ENCODE measurements around the gene PTPRD. TPM values are rescaled to one million over a fixed set of nuclear protein-coding genes. Genes with fewer than 3 reads are reported as not detected.

Gene PTPRD
- total and polyA plus RNA-seq, 4 donors: 97.4 to 229 (median 161) TPM

- no peaks in the 10 kb centered on the region for H3K4me1 ChIP-seq (ENCODE audit: control insufficient read depth, insufficient read depth, low read length)
- no peak overlapping the region for H3K27ac ChIP-seq (ENCODE audit: low read depth, low read length)
- no peak for DNase-seq (ENCODE audit: low read depth in 4 of 6, low spot score in 6 of 6)
- no CpG with 5 or more reads among the region's 2 CpGs for WGBS (ENCODE audit: insufficient coverage)
- no peaks in the 10 kb centered on the region for H3K9me3 ChIP-seq (ENCODE audit: control insufficient read depth, insufficient read depth, low read length)
- H3K4me3 ChIP-seq (ENCODE audit: low read depth, low read length): no peak overlapping the region
- no peaks in the 10 kb centered on the region for H3K36me3 ChIP-seq (ENCODE audit: control insufficient read depth, insufficient read depth, low read length)
- H3K27me3 ChIP-seq (ENCODE audit: control insufficient read depth, insufficient read depth, low read length): no peaks in the 10 kb centered on the region
These were observed 1212.8 kb downstream of the PTPRD start for GRCh38 chr9:9399982-9400381.

- DNase-seq (ENCODE audit: low read depth in 4 of 6, low spot score in 6 of 6): peak in 1 of 6 donors; percentile 9
- no peaks in the 10 kb centered on the region for H3K4me1 ChIP-seq (ENCODE audit: control insufficient read depth, insufficient read depth, low read length)
- H3K36me3 ChIP-seq (ENCODE audit: control insufficient read depth, insufficient read depth, low read length): no peaks in the 10 kb centered on the region
- H3K4me3 ChIP-seq (ENCODE audit: low read depth, low read length): no peak overlapping the region
- H3K9me3 ChIP-seq (ENCODE audit: control insufficient read depth, insufficient read depth, low read length): no peaks in the 10 kb centered on the region
- no CpG with 5 or more reads among the region's 2 CpGs for WGBS (ENCODE audit: insufficient coverage)
- no peaks in the 10 kb centered on the region for H3K27me3 ChIP-seq (ENCODE audit: control insufficient read depth, insufficient read depth, low read length)
- no peak overlapping the region for H3K27ac ChIP-seq (ENCODE audit: low read depth, low read length)
These were observed 1216.3 kb downstream of the PTPRD start for GRCh38 chr9:9396518-9396917.

GRCh38 chr9:9395539-9395938 lies 1217.3 kb downstream of the PTPRD start:
- WGBS (ENCODE audit: insufficient coverage): no CpG with 5 or more reads among the region's 5 CpGs
- no peak for DNase-seq (ENCODE audit: low read depth in 4 of 6, low spot score in 6 of 6)
- no peaks in the 10 kb centered on the region for H3K27me3 ChIP-seq (ENCODE audit: control insufficient read depth, insufficient read depth, low read length)
- no peaks in the 10 kb centered on the region for H3K36me3 ChIP-seq (ENCODE audit: control insufficient read depth, insufficient read depth, low read length)
- H3K4me1 ChIP-seq (ENCODE audit: control insufficient read depth, insufficient read depth, low read length): no peaks in the 10 kb centered on the region
- no peaks in the 10 kb centered on the region for H3K9me3 ChIP-seq (ENCODE audit: control insufficient read depth, insufficient read depth, low read length)
- H3K27ac ChIP-seq (ENCODE audit: low read depth, low read length): no peak overlapping the region
- H3K4me3 ChIP-seq (ENCODE audit: low read depth, low read length): no peak overlapping the region

GRCh38 chr9:9392755-9393154 lies 1220.0 kb downstream of the PTPRD start:
- 87% methylated on average over 3 of the region's 3 CpGs for WGBS (ENCODE audit: insufficient coverage)
- H3K4me3 ChIP-seq (ENCODE audit: low read depth, low read length): no peak overlapping the region
- H3K4me1 ChIP-seq (ENCODE audit: control insufficient read depth, insufficient read depth, low read length): no peaks in the 10 kb centered on the region
- no peaks in the 10 kb centered on the region for H3K9me3 ChIP-seq (ENCODE audit: control insufficient read depth, insufficient read depth, low read length)
- H3K27me3 ChIP-seq (ENCODE audit: control insufficient read depth, insufficient read depth, low read length): no peaks in the 10 kb centered on the region
- DNase-seq (ENCODE audit: low read depth in 4 of 6, low spot score in 6 of 6): no peak
- H3K27ac ChIP-seq (ENCODE audit: low read depth, low read length): no peak overlapping the region
- H3K36me3 ChIP-seq (ENCODE audit: control insufficient read depth, insufficient read depth, low read length): no peaks in the 10 kb centered on the region

- H3K4me1 ChIP-seq (ENCODE audit: control insufficient read depth, insufficient read depth, low read length): no peaks in the 10 kb centered on the region
- H3K9me3 ChIP-seq (ENCODE audit: control insufficient read depth, insufficient read depth, low read length): no peaks in the 10 kb centered on the region
- no peak overlapping the region for H3K4me3 ChIP-seq (ENCODE audit: low read depth, low read length)
- DNase-seq (ENCODE audit: low read depth in 4 of 6, low spot score in 6 of 6): no peak
- WGBS (ENCODE audit: insufficient coverage): 94% methylated on average over 3 of the region's 3 CpGs
- H3K36me3 ChIP-seq (ENCODE audit: control insufficient read depth, insufficient read depth, low read length): no peaks in the 10 kb centered on the region
- no peak overlapping the region for H3K27ac ChIP-seq (ENCODE audit: low read depth, low read length)
- H3K27me3 ChIP-seq (ENCODE audit: control insufficient read depth, insufficient read depth, low read length): no peaks in the 10 kb centered on the region
These were observed 1222.9 kb downstream of the PTPRD start for GRCh38 chr9:9389904-9390303.

GRCh38 chr9:9387511-9388115 lies 1225.2 kb downstream of the PTPRD start:
- no peak for DNase-seq (ENCODE audit: low read depth in 4 of 6, low spot score in 6 of 6)
- WGBS (ENCODE audit: insufficient coverage): no CpG with 5 or more reads among the region's 3 CpGs
- no peaks in the 10 kb centered on the region for H3K27me3 ChIP-seq (ENCODE audit: control insufficient read depth, insufficient read depth, low read length)
- no peaks in the 10 kb centered on the region for H3K4me1 ChIP-seq (ENCODE audit: control insufficient read depth, insufficient read depth, low read length)
- no peak overlapping the region for H3K27ac ChIP-seq (ENCODE audit: low read depth, low read length)
- H3K9me3 ChIP-seq (ENCODE audit: control insufficient read depth, insufficient read depth, low read length): no peaks in the 10 kb centered on the region
- no peak overlapping the region for H3K4me3 ChIP-seq (ENCODE audit: low read depth, low read length)
- no peaks in the 10 kb centered on the region for H3K36me3 ChIP-seq (ENCODE audit: control insufficient read depth, insufficient read depth, low read length)

GRCh38 chr9:9362332-9362731 lies 1250.5 kb downstream of the PTPRD start:
- WGBS (ENCODE audit: insufficient coverage): no CpG with 5 or more reads among the region's 2 CpGs

GRCh38 chr9:9352877-9353481 lies 1259.8 kb downstream of the PTPRD start:
- H3K4me3 ChIP-seq (ENCODE audit: low read depth, low read length): no peak overlapping the region
- H3K27ac ChIP-seq (ENCODE audit: low read depth, low read length): no peak overlapping the region
- H3K9me3 ChIP-seq (ENCODE audit: control insufficient read depth, insufficient read depth, low read length): no peaks in the 10 kb centered on the region
- WGBS (ENCODE audit: insufficient coverage): no CpG with 5 or more reads among the region's 2 CpGs
- DNase-seq (ENCODE audit: low read depth in 4 of 6, low spot score in 6 of 6): peak in 4 of 6 donors; percentile 8 to 73 (median 36)
- H3K4me1 ChIP-seq (ENCODE audit: control insufficient read depth, insufficient read depth, low read length): no peaks in the 10 kb centered on the region
- no peaks in the 10 kb centered on the region for H3K36me3 ChIP-seq (ENCODE audit: control insufficient read depth, insufficient read depth, low read length)
- no peaks in the 10 kb centered on the region for H3K27me3 ChIP-seq (ENCODE audit: control insufficient read depth, insufficient read depth, low read length)

More at GRCh38 chr9:9362332-9362731, 1250.5 kb downstream of the PTPRD start:
- DNase-seq (ENCODE audit: low read depth in 4 of 6, low spot score in 6 of 6): no peak
- Histone ChIP-seq H3K4me3 (ENCODE audit: low read depth, low read length) (no peak overlapping the region), H3K36me3 (ENCODE audit: control insufficient read depth, insufficient read depth, low read length) (no peaks in the 10 kb centered on the region), H3K27ac (ENCODE audit: low read depth, low read length) (no peak overlapping the region), H3K27me3 (ENCODE audit: control insufficient read depth, insufficient read depth, low read length) (no peaks in the 10 kb centered on the region), H3K9me3 (ENCODE audit: control insufficient read depth, insufficient read depth, low read length) (no peaks in the 10 kb centered on the region), H3K4me1 (ENCODE audit: control insufficient read depth, insufficient read depth, low read length) (no peaks in the 10 kb centered on the region)

- Histone ChIP-seq H3K27me3 (ENCODE audit: control insufficient read depth, insufficient read depth, low read length) (no peaks in the 10 kb centered on the region), H3K4me3 (ENCODE audit: low read depth, low read length) (no peak overlapping the region), H3K27ac (ENCODE audit: low read depth, low read length) (peak overlapping the region; percentile 10), H3K4me1 (ENCODE audit: control insufficient read depth, insufficient read depth, low read length) (no peaks in the 10 kb centered on the region), H3K9me3 (ENCODE audit: control insufficient read depth, insufficient read depth, low read length) (no peaks in the 10 kb centered on the region), H3K36me3 (ENCODE audit: control insufficient read depth, insufficient read depth, low read length) (no peaks in the 10 kb centered on the region)
- DNase-seq (ENCODE audit: low read depth in 4 of 6, low spot score in 6 of 6): peak; percentile 33 to 85 (median 52)
- WGBS (ENCODE audit: insufficient coverage): 0% methylated on average over 1 of the region's 2 CpGs
These were observed 1271.6 kb downstream of the PTPRD start for GRCh38 chr9:9341203-9341602.

GRCh38 chr9:9337129-9337528 lies 1275.7 kb downstream of the PTPRD start:
- H3K27ac ChIP-seq (ENCODE audit: low read depth, low read length): no peak overlapping the region
- H3K4me1 ChIP-seq (ENCODE audit: control insufficient read depth, insufficient read depth, low read length): no peaks in the 10 kb centered on the region
- H3K36me3 ChIP-seq (ENCODE audit: control insufficient read depth, insufficient read depth, low read length): no peaks in the 10 kb centered on the region
- no peaks in the 10 kb centered on the region for H3K27me3 ChIP-seq (ENCODE audit: control insufficient read depth, insufficient read depth, low read length)
- no peak for DNase-seq (ENCODE audit: low read depth in 4 of 6, low spot score in 6 of 6)
- no peak overlapping the region for H3K4me3 ChIP-seq (ENCODE audit: low read depth, low read length)
- no peaks in the 10 kb centered on the region for H3K9me3 ChIP-seq (ENCODE audit: control insufficient read depth, insufficient read depth, low read length)

All from spinal cord (tissue), 10 donors.